Esophagus muscularis mucosa (tissue), 4 donors: ENCODE data around the gene SGCE. TPM values are rescaled to one million over a fixed set of nuclear protein-coding genes. Genes with fewer than 3 reads are reported as not detected.

ENCODE experiments used
- DNase-seq: peaks from one replicate; pipeline ENCODE4 v3.0.0-alpha.2; 2017; ENCODE audit errors: extremely low spot score
- H3K27ac ChIP-seq, 4 donors: fragments of 200-600 bp; sonication (generic); replicated peaks in 1 of 4; 1 replicate in 3 of 4; 2 replicates in 1 of 4; pipeline ENCODE4 v1.5.1; 2016 to 2019; ENCODE audit warnings: mild to moderate bottlenecking in 1 of 4
- H3K27me3 ChIP-seq, 4 donors: fragments of 200-600 bp; sonication (generic); one replicate each; pipeline versions ENCODE4 v1.5.1 to v1.6.0; 2016 to 2019
- H3K36me3 ChIP-seq, 4 donors: fragments of 200-600 bp; sonication (generic); one replicate each; pipeline ENCODE4 v1.5.1; 2016 to 2019
- H3K4me1 ChIP-seq, 4 donors: fragments of 200-600 bp; sonication (generic); one replicate each; pipeline ENCODE4 v1.5.1; 2016 to 2019
- H3K4me3 ChIP-seq, 4 donors: fragments of 200-600 bp; sonication (generic); 1 replicate in 2 of 4; 2 replicates in 2 of 4; pipeline ENCODE4 v1.5.1; 2016 to 2019; ENCODE audit warnings: mild to moderate bottlenecking in 4 of 4, moderate library complexity in 1 of 4
- H3K9me3 ChIP-seq, 4 donors: fragments of 200-600 bp; sonication (generic); 1 replicate in 3 of 4; 2 replicates in 1 of 4; pipeline ENCODE4 v1.5.1; 2016 to 2019
- EP300 ChIP-seq: sonication (generic); formaldehyde crosslinking; IDR thresholded peaks from one replicate; pipeline ENCODE4 v1.6.1; 2017; ENCODE audit warnings: antibody characterized with exemption
- POLR2A ChIP-seq: fragments of 450-650 bp; IDR thresholded peaks from one replicate; pipeline ENCODE4 v1.6.1; 2017; ENCODE audit warnings: antibody characterized with exemption, moderate library complexity, mild to moderate bottlenecking, low read depth
- POLR2AphosphoS5 ChIP-seq, 2 donors: sonication (generic); formaldehyde crosslinking; IDR thresholded peaks; one replicate each; pipeline ENCODE4 v1.6.1; 2017; ENCODE audit warnings: antibody characterized with exemption in 2 of 2
- WGBS: methylation state at CpG from one replicate; pipeline ENCODE4 v1.1.5; 2018; 5-methylcytosine and 5-hydroxymethylcytosine counted together
- intact Hi-C: fragments of 100-400 bp; cut with DNase I; formaldehyde crosslinking; loops from one replicate; pipeline ENCODE4 v1.15.1; 2023
- total RNA-seq, 4 donors: library from RNA; depleted of rRNA; stranded (reverse); fragments of >200 nt; gene quantifications; one replicate each; pipeline versions ENCODE4 v1.1.0 to v1.2.1, GENCODE V29; 2016
- TF ChIP-seq, protein P1 (sequence below), 3 experiments: fragments of 200-600 bp in 2 of 3; fragments of 450-650 bp in 1 of 3; sonication (generic) in 2 of 3; IDR thresholded peaks; one replicate each; pipeline ENCODE4 v1.5.1; 2017 to 2019; ENCODE audit warnings: antibody characterized with exemption in 3 of 3, mild to moderate bottlenecking in 2 of 3, moderate library complexity in 1 of 3

SGCE gene
- total RNA-seq, 4 donors from 2014 or later = 72.6 to 135 (median 88.1) TPM

DNA sequence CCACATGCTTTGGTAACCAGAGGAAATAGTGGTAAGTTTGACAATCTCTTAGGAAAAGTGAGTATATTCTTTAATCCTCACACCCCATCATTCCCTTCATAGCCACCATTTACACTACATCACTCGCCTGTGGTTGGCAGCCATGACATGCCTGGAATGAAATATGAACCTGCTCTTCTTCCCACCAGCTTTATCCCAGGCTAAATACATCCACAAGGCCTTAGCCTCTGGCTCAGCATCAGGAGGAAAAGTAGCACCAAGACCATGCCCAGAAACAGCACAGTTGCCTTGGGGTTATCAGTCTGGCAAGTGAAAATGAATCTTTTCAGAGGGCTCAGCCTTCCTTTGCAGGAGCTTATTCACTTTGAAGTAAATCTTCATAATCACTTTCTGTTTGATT lies 40.3 kb downstream of the SGCE start:
- WGBS = 100% methylated on average over 1 of the region's 1 CpG
- intact Hi-C loops = no loop called here
- Histone ChIP-seq H3K36me3 (peaks cover 0 to 13% (median 2%) of the 10 kb centered on the region in 4 donors), H3K4me1 (peaks cover 0 to 5% (median 4%) of the 10 kb centered on the region in 4 donors), H3K9me3 (no peaks in the 10 kb centered on the region), H3K4me3 (no peak overlapping the region), H3K27ac (no peak overlapping the region), H3K27me3 (no peaks in the 10 kb centered on the region)
- TF ChIP-seq EP300 (no peak), POLR2AphosphoS5 (IDR thresholded peaks at IDR 0.05) (no peak), POLR2A (no peak)
- TF ChIP-seq, protein P1, sequence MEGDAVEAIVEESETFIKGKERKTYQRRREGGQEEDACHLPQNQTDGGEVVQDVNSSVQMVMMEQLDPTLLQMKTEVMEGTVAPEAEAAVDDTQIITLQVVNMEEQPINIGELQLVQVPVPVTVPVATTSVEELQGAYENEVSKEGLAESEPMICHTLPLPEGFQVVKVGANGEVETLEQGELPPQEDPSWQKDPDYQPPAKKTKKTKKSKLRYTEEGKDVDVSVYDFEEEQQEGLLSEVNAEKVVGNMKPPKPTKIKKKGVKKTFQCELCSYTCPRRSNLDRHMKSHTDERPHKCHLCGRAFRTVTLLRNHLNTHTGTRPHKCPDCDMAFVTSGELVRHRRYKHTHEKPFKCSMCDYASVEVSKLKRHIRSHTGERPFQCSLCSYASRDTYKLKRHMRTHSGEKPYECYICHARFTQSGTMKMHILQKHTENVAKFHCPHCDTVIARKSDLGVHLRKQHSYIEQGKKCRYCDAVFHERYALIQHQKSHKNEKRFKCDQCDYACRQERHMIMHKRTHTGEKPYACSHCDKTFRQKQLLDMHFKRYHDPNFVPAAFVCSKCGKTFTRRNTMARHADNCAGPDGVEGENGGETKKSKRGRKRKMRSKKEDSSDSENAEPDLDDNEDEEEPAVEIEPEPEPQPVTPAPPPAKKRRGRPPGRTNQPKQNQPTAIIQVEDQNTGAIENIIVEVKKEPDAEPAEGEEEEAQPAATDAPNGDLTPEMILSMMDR (IDR thresholded peaks at IDR 0.05) = no peak
- DNase-seq = no peak

DNA sequence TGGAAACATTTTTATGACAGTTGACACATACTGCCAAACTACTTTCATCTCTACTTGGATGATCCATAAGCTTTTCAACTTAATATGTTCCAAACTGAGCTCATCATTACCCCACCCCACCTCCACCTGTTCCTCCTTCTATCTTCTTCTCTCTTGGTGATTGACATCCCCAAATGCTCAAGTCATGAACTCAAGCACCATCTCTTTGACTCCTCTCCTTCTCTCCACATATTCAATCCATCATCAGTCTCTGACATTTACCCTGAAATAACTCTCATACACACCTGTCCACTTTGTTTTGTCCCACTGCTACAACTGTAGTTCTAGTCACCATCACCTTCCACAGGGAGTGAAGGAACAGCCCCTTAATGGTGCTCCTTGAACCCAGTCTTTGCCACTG lies 43.3 kb downstream of the SGCE start:
- TF ChIP-seq, protein P1 (IDR thresholded peaks at IDR 0.05) = no peak
- no peak for TF ChIP-seq EP300
- no peak for TF ChIP-seq POLR2A
- TF ChIP-seq POLR2AphosphoS5 (IDR thresholded peaks at IDR 0.05) = no peak
- Histone ChIP-seq H3K4me3 (no peak overlapping the region), H3K4me1 (no peaks in the 10 kb centered on the region), H3K9me3 (no peaks in the 10 kb centered on the region), H3K27ac (no peak overlapping the region), H3K27me3 (no peaks in the 10 kb centered on the region), H3K36me3 (peaks cover 0 to 13% (median 0%) of the 10 kb centered on the region in 4 donors)
- intact Hi-C loops = no loop called here
- no peak for DNase-seq

- Histone ChIP-seq H3K4me3 (no peak overlapping the region), H3K9me3 (peaks cover 0 to under 1% (median 0%) of the 10 kb centered on the region in 4 donors), H3K27ac (no peak overlapping the region), H3K27me3 (no peaks in the 10 kb centered on the region), H3K36me3 (peaks cover 0 to 13% (median 0%) of the 10 kb centered on the region in 4 donors), H3K4me1 (no peaks in the 10 kb centered on the region)
- no peak for TF ChIP-seq POLR2A
- TF ChIP-seq POLR2AphosphoS5 (IDR thresholded peaks at IDR 0.05) = no peak
- no peak for TF ChIP-seq EP300
- TF ChIP-seq, protein P1 (IDR thresholded peaks at IDR 0.05) = no peak
- 89% methylated on average over 1 of the region's 1 CpG for WGBS
- intact Hi-C loops = no loop called here
- no peak for DNase-seq
Observed at GRCh38 chr7:94612253-94612652, 43.7 kb downstream of the SGCE start.

DNA sequence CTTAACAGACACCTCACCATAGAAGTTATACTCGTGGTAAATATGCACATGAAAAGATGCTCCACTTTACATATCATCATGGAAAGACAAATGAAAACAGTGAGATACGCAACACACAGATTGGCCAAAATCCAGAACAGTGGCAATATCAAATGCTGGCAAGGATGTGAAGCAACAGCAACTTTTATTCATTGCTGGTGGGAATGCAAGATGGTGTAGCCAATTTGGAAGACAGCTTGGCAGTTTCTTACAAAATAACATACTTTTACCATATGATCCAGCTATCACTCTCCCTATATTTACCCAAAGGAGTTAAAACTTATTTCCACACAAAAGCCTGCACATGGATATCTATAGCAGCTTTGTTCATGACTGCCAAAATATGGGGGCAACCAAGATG lies 46.4 kb downstream of the SGCE start:
- TF ChIP-seq, protein P1 (IDR thresholded peaks at IDR 0.05) = no peak
- TF ChIP-seq POLR2AphosphoS5 (IDR thresholded peaks at IDR 0.05) = no peak
- TF ChIP-seq POLR2A = no peak
- no peak for TF ChIP-seq EP300
- 88% methylated on average over 2 of the region's 2 CpGs for WGBS
- intact Hi-C loops = no loop called here

DNA sequence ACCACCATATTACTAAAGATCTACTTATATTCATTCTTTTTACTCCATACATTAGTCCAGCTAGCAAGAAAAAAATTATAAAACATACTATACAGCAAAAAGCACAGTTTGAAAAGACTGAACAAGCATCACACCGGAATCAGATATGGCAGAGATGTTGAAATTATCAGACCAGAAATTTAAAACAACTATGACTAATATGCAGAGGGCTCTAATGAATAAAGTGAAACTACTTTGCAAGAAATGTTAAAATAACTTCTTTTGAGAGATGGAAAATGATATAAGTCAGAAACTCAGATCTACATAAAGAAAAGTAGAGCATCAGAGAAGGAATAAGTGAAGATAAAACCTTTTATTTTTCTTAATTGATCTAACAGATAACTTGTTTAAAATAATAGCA lies 50.9 kb downstream of the SGCE start:
- no peaks in the 10 kb centered on the region for H3K27me3 ChIP-seq
- no peaks in the 10 kb centered on the region for H3K4me1 ChIP-seq
- peaks cover 0 to 13% (median 0%) of the 10 kb centered on the region in 4 donors for H3K36me3 ChIP-seq
- DNase-seq = no peak
- WGBS = 93% methylated on average over 1 of the region's 1 CpG
- H3K27ac ChIP-seq = no peak overlapping the region
- TF ChIP-seq POLR2AphosphoS5 (IDR thresholded peaks at IDR 0.05) = no peak
- TF ChIP-seq POLR2A = no peak
- TF ChIP-seq EP300 = no peak
- TF ChIP-seq, protein P1 (IDR thresholded peaks at IDR 0.05) = no peak
- H3K9me3 ChIP-seq = peaks cover 0 to 4% (median 0%) of the 10 kb centered on the region in 4 donors
- intact Hi-C loops = no loop called here
- H3K4me3 ChIP-seq = no peak overlapping the region

More for the DNA sequence above, 46.4 kb downstream of the SGCE start:
- H3K9me3 ChIP-seq = peaks cover 0 to 4% (median 0%) of the 10 kb centered on the region in 4 donors
- DNase-seq = no peak
- no peak overlapping the region for H3K4me3 ChIP-seq
- H3K27me3 ChIP-seq = no peaks in the 10 kb centered on the region
- no peak overlapping the region for H3K27ac ChIP-seq
- H3K4me1 ChIP-seq = no peaks in the 10 kb centered on the region
- peaks cover 0 to 5% (median 0%) of the 10 kb centered on the region in 4 donors for H3K36me3 ChIP-seq
